HG03060 (cell line): ENCODE data around the gene CHD2.
"Not testable (repeated sequence)": the region's sequence is repeated elsewhere in the genome, so short reads cannot be mapped to it uniquely, and the experiment has no call there.

ENCODE experiments used
- ATAC-seq: cut with Tn5 transposase; IDR thresholded peaks from one replicate; pipeline ENCODE4 v1.9.1; 2021; ENCODE audit warnings: low read depth, moderate number of reproducible peaks; ENCODE audit not compliant: unreplicated experiment

The CHD2 gene

GRCh38 chr15:93060336-93061248 is 160.5 kb downstream of the CHD2 start:
- no peak for ATAC-seq

GRCh38 chr15:93062628-93063261 is 162.6 kb downstream of the CHD2 start:
- ATAC-seq: not testable (repeated sequence)

DNA sequence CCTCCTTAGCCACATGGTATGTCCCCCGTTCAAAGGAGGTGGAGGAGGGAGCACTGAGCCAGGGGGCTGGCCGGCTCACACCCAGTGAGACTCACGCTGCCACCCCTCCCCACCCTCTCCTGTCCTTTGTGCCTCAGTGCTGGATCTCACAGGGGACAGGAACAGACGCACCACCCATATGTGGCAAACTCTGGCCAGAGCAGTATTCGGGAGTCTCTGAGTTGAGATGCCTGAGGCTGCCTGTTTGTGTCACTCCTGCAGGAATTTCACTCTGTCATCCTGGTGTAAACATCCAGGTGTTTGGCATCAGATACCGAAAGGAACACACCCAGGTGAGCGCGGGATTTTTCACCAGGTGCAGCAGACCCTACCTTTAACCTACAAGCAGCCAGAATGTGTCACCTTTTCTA is 163.1 kb downstream of the CHD2 start:
- ATAC-seq: no peak

DNA sequence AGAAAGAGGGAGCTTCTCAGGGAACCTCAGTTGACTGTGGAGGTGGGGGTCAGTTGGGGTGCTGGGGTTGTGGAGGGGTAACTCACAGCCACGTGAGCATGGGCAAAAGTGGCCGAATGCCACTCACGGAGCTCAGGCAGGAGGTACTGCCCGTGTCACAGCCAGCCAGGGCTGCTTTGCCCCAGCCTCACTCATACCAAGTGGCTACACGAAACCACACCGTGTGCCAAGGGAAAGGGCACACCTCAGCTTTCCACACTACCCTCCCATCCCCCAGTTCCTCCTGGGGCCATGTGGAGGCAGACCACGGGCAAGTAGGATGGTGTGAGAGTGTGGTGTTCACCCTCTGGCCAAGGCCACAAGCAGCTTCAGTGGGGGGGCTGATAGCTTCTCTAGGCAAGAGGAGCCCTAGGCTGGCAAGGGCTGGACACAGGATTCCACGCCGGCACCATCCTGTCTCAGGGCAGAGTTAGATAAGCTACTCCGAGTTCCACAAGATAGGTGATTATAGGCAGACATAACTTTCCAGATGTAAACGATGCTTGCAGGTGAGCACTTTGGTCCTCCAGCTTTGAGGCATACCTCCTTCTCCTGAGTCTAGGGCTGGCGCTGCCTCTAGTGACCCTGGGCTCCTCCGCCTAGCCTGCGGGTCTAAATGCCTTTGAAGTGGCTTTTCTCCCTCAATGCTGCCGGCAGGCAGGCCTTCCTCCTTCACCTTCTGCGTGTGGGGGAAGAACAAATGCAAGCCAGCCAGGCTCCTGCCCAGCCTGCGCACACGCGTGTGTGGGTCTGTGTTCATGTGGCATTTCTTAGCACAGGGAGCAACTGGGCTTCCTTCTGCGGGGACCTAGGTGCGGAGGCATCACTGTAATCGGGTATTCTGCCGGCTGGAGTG is 163.9 kb downstream of the CHD2 start:
- ATAC-seq: no peak

GRCh38 chr15:93065641-93066045 is 165.5 kb downstream of the CHD2 start:
- ATAC-seq: no peak

GRCh38 chr15:93066224-93066681 is 166.1 kb downstream of the CHD2 start:
- no peak for ATAC-seq

- no peak for ATAC-seq
These were observed 166.9 kb downstream of the CHD2 start for GRCh38 chr15:93066834-93067648.

DNA sequence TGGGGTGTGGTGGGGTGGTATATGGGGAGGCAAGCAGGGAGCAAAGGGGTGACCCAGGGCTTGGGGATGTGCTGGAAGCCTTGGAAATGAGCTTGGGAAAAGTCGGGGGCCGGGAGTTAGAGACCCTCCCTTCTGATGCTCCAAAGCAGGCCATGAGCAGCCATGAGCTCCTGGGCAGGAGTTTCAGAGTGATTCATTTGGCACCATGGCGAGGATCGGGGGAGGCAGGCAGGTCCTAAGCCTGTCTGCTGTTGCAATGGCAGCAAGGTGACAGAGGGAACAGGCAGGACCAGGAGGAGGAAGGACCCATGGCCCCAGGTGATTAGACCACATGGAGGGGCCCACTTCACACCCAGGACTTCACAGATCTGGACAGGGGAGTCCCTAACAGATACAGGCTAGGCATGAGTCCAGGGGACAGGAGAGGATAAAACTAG is 167.5 kb downstream of the CHD2 start:
- ATAC-seq: no peak

DNA sequence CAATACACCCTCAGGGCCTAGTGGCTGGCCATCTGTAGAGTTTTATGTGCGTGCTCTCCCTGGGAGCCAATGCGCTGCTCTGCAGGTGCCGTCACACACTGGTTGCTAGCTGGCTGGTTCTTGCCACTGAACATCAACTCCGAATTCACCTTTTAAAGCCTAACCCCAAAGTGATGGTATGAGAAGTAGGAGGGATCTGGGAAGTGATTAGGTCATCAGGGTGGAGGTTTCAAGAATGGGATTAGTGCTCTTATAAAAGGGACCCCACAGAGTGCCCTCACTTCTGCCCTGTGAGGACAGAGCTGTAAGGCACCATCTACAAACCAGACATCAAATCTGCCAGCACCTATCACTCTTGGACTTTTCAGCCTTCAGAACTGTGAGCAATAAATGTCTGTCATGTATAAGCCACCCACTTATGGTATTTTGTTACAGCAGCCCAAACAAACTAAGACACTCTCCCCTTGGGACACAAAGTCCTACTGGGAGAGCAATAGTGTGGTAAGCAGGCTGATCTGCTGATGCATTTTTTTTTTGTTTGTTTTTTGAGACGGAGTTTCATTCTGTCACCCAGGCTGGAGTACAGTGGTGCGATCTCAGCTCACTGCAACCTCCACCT is 168.6 kb downstream of the CHD2 start:
- ATAC-seq: no peak

DNA sequence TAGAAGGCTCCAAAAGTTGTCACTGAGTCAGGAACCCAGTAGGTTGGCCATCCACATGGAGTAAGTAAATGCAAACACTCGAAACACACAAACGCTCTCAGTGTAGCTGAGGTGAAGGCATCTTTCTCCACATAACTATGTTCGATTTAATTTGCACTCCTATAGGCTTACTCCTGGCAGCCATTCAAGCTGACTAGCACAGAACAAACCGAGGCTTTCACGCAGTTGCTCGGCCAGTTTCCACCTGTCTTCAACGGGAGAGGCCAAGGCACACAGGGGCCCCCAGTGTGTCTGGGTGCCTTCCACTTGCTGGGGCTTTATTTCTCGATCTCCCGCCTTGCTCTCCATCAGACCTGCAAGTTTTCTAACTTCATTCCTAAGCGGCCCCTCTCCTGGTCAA is 170.0 kb downstream of the CHD2 start:
- no peak for ATAC-seq

DNA sequence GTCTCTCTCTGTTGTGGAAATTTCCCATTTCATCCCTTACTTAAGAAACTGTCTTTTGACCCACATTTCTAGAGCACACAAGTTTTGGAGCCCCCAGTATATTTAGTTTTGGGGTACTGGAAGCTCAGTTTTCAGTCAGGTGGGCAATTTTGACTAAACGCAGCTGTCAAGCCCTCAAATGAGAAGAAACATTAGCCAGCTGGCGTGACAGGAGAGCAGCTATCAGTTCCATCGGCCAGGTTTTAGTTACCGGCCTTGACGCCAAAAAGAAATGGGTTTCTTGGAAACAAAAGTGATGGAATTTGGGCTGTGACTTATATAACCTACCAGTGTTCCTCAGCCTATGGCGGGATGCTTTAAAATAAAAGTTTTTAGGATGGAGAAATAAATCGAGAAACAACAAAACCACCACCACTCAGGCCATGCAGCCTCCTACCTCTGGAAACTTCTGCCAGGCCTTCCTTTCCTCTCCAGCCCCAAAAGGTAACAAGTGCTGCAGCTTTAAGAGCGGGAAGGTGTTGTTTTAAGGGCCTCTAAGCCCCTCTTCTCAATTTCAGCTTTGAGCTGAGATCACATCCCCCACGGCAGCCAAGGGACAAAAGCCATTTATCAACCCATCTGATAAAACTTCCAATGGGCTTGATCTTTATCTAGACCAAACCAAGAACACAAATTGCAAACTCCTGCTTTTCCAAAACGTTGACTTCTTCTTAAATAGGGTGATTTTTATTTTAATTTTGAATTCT is 170.6 kb downstream of the CHD2 start:
- no peak for ATAC-seq

DNA sequence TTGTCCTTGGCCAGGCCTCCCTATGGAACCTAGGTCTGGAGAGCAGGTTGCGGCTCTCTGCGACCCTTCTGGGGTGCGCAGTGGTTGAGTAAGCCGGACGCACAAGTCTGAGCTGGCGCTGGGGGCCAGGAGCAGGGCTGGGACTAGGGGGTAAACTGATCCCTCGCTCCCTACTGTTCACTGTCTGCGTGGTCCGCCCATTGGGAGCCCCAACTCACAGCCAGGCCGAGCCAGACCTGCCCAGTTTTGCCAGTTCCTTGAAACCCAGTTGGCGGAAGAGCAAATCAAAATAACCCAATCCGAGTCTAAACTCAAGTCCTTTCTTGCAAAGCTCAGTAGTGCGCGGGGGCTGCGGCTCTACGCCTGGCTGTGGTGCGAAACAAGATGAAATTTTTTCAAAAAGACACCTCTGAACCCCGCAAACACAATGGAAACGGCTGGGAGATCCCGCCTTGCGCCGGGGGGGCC is 171.4 kb downstream of the CHD2 start:
- ATAC-seq: no peak

DNA sequence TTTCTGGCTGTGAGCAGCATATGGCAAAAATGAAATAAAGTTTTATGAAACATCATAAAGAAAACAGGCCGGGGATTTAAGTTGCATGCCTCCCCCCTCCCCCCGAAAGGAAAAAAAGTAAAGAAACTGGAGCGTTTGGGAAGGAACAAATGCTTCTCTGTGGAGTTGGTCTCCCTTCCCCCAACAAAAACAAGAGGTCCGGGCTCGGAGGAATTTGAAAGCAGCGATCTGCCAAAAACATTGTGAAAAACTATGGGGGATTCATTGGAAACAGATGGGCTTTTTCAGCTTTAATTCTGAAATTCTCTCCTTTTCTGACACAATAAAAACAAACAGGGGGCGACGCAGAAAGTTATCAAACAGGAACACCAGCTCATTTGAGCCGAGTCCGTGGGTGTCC is 171.9 kb downstream of the CHD2 start:
- no peak for ATAC-seq

DNA sequence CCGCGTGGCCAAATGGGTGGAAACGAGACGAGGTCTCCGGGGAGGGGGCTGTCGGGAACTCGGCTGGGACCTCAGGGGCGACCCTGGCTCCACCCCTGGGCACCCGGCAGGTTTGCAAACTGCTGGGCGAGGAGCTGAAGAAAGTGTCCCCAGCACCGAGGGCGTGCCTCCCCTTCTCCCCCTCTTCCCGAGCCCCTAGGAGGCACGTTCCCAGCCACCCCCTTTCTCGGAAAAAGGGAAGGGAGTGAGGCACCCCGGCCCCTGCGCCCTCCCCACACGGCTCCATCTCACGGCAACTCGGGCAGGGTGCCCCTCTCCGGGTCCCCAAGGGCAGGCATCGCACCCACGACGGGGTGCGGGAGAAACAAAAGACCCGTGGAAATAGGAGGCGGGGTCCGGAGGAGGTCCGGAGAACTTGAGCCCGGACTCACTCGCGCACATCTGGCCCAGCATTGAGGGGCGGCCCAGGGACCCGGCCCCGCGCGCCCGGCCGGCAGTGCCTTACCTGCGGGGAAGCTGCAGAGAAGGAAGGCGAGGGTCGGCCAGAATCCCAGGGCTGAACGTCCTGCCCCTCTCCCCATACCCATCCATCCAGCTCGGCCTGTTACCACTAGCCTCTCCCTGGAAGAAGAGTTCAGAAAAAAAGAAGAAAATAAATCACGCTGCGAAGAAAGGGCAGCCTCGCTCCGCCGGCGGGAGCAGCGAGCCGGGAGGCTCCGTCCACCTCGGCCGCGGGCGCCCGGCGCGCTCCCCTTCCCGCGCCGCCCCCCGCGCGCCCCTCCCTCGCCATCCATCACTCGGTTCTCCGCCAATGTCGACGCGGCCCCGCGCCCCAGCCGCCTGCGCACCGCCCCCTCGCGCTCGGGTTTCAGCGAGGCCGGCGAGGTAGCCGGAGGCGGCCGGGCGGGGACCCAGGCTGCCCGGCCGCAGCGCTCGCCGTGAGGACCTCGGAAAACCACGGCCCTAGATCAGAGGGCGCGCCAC is 172.6 kb downstream of the CHD2 start:
- ATAC-seq: no peak

- ATAC-seq: no peak
These were observed 173.4 kb downstream of the CHD2 start for GRCh38 chr15:93073465-93073952.

- ATAC-seq: no peak
These were observed 174.5 kb downstream of the CHD2 start for GRCh38 chr15:93074599-93074998.

GRCh38 chr15:93076217-93076616 is 176.1 kb downstream of the CHD2 start:
- ATAC-seq: no peak
